Activated effector memory CD4-positive, alpha-beta T cell treated with anti-CD3 and anti-CD28 coated beads, Interleukin-2, amount 50 U/mL, for 16 hours (primary cell): ENCODE measurements around the gene IL17RD.
A peak's percentile ranks its signal among the peaks of the same experiment; 100 is the strongest.
"Not testable (repeated sequence)": the region's sequence is repeated elsewhere in the genome, so short reads cannot be mapped to it uniquely, and the experiment has no call there.

Experiments
- DNase-seq: peaks from one replicate; pipeline ENCODE4 v3.0.0-alpha.2; 2020

The IL17RD gene

DNA sequence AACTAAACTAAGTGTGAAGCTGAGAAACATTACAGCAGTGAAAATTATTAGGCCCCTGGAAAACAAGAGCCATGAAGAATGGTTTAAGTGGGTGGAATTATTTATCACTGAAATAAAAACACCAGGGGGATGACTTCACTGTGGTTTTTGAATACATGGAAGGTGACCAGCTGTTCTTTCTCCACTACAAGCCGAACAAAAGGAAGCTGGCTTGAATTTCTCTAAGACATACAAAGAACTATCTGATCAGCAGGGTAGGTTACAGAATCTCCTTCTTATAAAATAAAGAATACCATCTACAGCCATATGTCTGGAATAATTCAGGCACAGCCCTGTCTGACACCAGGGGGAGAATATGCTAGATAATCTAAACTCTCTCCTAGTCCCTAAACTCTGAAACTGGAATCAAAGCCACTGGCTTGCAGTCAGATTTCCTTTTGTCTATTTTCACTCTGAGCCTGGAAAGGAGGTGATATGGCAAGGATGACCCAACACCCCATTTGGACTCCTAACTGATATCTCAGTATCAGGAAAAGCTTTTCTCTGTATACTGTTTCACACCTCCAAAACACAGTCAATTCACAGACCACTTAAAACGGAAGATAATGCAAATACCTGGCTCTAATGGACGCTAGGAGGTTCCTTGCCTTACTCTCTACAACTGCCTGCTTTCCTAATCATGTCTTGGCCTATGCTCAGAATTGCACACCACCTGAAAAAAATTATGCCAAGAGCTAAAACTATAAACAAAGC, 73.5 kb downstream of the IL17RD start:
- no peak for DNase-seq

DNA sequence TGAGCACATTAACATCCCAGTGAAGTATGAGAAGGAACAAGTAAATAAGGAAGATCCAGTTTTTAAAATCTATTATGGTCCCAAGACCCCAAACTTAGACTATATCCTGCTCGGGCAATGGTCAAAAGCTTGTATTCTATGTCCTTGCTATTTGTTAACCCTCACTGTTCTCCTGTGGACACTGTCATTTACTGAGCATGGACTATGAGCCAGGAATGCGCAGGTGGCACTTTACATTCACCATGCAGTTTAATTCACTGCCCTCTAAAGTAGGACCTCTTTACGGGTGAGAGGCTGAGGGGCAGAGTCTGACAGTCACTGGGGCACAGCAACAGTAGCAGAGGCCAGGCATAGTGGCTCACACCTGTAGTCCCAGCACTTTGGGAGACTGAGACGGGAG, 76.1 kb downstream of the IL17RD start:
- no peak for DNase-seq

DNA sequence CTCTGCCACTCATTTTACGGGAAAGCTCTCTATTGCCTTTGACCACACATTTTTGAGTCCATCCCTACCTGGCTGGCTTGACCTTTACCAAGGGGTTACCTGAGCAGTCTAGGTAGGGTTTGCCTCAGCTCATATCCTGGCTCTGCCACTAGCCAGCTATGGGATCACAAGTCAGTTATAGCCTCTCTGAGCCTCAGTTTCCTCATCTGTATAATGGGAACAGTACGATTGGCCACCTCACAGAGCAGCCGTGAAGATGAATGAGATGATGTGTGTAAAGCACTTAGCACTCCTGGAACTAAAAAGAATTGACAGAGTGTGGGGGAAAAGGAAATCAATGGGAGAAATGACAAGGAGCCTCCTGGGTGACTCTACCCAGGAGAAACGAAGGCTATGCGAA, 76.7 kb downstream of the IL17RD start:
- no peak for DNase-seq

DNA sequence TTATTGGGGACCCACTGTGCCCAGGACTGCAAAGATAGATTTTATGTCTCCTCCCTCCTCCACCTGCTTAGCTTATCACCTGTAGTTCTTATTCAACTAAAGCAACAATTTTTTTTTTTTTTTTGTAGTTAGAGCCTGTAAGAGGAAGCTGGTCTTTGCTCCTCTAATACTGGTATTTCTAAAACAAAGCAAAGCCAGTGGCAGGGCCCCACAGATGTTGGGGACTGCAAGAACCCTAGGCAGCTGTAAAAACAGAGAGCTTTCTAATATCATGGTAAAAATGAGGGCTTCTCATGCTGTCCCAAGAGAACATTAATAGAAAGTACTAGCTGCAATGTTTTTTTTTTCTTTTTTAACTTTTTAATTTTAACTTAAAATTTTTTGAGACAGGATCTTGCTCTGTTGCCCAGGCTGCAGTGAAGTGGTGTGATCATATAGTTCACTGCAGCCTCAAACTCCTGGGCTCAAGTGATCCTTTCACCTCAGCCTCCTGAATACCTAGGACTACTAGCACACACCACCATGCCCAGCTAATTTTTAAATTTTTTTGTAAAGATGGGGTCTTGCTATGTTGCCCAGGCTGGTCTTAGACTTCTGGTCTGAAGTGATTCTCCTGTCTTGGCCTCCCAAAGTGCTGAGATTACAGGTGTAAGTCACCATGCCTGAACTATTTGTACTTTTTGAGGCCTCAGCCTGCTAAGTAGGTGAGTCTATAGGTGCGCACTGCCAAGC, 77.6 kb downstream of the IL17RD start:
- DNase-seq, result no peak

DNA sequence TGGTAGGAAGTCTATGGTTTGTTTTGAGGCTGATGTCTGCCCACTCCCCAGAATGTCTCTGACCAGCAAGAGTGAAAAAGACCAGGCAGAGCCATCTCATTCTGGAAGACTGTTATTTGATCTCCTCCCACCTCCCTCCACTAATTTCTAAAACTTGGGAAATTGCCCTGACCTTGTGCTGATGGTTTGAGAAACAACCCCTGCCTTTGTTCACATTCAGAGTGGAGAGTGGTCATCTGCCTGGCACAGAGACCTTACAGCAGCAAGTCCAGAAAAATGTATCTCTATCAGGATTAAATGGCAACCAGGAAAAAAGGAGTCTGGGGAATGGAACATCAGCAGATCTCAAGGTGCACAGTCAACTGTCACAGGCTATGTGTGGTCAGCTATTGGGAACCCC, 79.0 kb downstream of the IL17RD start:
- no peak for DNase-seq

DNA sequence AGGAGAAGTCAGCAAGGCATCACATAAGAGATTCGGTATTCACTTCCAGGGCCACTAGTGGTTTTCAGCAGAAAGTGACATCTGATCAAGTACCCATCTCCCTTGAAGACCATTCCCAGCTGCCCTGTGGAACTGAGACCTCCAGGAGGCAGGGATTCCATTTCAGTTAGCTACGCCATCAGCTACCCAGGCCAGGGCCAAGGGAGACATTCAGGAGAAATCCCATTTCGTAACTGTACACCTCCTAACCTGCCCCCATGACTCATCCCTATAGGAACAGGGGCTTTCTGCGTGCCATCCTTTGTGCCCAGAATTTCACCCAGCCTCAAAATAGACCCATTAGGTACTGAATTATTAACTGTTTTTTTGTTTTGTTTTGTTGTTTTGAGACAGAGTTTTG, 79.9 kb downstream of the IL17RD start:
- DNase-seq, result no peak

DNA sequence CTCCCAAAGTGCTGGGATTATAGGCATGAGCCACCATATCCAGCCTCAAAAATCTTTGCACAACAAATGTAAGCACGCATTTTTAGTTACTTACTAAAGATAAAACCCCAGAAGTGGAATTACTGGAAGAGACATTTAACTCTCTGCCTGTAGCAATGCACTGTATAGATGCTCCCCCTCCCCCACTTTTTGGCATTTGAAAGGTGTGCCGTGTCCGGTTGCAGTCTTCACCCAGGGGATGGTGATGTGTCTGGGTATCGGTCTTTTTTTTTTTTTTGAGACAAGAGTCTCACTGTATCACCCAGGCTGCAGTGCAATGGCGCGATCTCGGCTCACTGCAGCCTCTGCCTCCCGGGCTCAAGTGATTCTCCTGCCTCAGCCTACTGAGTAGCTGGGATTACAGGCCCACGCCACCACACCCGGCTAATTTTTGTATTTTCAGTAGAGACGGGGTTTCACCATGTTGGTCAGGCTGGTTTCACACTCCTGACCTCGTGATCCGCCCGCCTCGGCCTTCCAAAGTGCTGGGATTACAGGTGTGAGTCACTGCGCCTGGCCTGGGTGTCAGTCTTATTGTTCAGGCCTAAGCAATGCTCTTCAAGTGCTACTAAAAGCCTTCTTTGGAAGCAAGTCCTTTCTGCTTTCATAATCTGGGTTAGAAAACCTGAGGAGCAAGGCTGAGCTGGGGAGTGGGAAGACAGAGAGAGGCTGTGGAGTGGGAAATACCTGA, 81.7 kb downstream of the IL17RD start:
- not testable (repeated sequence) for DNase-seq

DNA sequence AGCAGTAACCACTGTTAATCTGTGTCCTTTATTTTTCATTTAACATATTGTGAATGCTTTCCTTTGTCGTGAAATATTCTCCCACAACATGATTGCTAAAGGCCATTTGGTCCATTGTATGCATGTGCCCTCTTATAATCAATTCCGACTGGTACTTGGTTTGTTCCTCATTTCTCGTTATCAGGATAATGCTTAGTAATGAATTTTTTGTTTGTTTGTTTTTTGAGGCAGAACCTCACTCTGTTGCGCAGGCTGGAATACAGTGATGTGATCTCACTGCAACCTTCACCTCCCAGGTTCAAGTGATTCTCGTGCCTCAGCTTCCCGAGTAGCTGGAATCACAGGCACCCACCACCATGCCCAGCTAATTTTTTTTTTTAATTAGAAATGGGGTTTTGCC, 82.7 kb downstream of the IL17RD start:
- no peak for DNase-seq

DNA sequence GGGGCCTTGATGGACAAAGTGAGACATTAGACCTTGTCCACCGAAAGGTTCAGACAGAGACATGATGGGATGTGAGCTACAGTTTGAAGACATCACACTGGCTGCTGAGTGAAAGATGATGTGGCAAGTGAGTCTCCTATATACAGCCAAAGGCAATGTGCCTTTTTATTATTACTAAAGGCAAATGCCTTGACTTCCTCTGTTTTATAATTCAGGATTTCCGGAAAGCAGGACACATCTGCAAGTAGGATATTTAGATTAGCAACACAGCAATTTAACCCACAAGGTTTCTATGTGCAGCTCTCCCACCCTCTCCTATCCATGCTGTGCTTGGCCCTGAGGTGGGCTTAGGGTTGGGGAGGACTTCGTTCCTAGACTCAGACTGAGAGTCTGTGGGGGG, 84.0 kb downstream of the IL17RD start:
- no peak for DNase-seq

DNA sequence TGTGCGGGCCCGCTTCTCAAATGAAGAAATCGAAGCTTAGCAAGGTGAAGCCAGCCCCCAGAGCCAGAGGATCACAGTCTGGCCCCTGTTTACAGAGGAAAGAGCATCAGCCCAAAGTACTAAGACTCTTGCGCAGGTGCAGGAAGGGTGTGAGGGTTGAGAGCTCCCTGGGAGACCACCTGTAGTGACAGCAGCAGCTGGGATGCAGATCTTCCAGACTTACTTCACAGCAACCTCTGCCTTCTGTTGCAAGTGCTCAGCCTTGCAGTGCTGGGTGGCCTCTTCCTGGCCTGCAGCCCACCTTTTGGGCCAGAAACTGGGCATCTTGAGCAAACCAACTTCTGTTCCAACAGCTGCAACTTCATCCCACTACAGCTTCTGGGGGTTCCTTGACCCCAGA, 85.0 kb downstream of the IL17RD start:
- DNase-seq, result no peak

DNA sequence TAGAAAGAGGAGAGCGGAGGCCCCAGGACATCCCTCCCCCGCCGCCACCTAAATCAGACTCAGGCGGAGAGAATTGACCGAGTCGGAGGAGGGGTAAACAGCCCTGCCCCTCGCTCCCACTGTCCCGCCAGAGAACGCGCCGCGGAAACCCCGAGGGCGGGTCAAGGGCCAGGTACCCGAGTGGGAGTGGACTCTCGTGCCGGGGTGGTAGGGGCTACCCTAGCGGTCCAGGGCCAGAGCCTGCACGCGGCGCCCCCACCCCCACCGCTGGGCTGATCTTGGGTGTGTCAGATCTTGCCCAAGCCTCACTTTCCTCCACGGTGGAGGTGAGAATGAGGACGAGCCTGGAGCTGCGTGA, 85.7 kb downstream of the IL17RD start:
- DNase-seq, result no peak

DNA sequence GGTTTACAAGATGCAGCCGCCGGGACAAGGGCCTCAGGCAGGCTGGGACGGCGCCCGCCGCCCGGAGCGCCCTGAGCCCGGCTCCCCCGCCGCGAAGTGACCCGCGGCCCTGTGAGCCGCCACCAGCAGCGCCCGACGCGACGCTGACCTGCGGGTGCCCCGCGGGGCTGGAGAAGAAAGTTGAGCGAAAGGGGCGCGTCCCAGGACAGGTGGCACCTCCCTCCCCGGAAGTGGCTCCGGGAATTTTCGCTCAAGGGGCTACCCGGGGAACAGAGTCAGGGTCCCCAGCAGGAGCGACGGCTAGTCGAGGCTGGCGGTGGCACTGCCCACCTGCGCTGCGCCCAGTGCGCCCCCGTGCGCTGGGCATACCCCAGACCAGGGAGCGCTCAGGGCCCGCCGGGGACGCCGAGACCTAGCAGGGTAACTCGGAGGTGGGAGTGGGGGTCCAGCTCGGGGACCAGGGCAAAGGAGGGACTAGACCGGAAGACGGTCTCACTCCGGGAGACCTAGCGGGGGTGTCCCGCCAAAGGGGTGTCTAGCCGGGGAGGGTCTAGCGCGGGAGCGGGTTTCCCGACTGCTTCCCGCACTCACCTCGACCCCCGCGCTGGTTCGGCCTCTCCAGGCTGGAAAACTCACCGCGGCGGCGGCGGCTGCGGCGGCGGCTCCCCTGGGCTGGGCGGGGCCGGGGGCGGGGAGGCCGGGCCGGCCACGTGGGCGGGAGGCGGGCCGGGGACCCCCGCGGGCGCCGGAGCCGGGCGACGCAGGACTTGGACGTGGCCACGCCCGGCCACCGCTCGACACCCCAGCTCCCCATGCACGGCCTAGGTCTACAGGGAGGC, 86.3 kb downstream of the IL17RD start:
- no peak for DNase-seq

DNA sequence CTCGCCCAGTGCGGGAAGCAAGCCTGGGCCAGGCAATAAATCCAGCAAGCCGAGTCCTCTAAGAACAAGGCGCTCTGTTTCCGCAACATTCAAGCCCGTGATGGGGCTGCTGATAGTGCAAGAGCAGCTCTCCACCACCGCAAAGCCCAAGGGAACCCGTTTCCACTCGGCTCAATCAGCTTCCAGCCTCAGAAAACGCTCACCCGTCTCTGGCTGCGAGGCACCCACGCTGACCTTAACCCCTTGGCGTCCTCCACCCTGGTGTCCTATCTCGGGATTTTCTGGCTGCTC, 86.9 kb downstream of the IL17RD start:
- DNase-seq, result peak; percentile 66

DNA sequence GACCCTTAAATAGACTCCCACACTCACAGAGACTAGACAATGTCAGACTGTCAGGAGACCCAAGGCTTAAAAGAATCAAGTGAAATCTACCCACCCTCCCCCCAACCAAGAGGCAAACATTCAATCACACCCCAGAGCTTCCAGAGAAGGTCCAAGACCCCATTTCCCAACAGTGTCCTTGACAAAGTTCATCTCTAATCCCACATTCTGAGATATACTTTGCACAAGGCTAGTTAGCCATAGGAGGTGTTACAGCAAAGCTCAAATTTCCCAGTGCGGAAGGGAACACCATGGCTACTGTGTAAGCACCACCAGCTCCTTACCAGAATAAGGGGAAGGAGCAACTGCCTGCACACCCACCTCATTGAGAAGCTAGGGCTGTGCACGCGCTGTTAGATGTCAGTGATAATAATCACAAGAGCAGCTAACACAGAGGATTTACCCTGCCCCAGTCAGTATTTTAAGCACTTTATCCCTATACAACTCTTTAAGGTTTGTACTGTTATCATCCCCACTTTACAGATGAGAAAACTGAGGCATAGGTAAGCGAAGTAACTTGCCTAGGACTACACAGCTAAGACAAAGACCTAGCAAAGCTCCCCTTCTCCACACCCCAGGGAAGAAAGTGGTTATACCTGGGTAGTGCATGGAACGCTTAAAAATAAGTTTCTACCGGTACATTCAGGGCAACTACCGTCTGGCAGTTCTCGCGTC, 87.4 kb downstream of the IL17RD start:
- DNase-seq, result no peak

DNA sequence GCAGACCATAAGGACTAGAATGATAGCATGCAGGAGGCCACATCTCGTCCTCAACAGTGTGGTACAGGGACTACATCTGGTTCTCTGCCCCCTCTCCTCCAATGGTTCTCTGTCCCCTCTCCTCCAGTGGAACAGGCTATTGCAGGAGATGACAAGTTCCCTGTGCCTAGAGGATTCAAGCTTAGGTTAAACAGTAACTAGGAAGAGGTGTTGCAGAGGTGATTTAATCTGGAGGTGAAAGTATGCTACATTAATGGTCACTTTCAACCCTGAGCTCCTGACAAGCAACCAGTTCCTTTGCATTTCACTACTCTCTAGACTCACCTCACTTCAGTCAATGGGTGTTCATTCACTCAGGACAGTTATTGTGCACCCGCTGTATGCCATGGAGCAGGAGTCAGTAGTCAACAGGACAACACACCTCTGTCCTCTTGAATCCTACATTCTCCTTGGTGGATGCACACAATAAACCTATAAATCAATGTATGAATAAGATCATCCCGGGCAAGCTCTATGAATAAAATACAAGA, 88.7 kb downstream of the IL17RD start:
- no peak for DNase-seq

DNA sequence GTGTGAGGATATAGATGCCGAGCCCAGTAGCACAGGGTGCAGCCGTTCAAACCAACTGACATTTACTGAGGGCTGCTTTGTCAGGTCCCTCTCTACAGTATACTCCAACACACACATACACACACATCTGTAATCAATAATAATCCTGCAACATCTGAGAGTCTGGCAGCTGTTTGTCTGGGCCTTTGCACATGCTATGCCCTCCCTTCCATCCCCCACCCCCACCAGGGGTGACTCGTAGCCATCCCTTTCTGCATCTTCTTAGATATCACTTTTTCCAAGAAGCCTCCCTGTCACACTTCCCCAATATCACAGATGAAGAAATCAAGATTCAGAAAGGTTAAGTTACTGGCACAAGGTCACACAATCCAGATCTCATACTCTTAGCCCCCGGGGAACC, 91.0 kb downstream of the IL17RD start:
- no peak for DNase-seq

DNA sequence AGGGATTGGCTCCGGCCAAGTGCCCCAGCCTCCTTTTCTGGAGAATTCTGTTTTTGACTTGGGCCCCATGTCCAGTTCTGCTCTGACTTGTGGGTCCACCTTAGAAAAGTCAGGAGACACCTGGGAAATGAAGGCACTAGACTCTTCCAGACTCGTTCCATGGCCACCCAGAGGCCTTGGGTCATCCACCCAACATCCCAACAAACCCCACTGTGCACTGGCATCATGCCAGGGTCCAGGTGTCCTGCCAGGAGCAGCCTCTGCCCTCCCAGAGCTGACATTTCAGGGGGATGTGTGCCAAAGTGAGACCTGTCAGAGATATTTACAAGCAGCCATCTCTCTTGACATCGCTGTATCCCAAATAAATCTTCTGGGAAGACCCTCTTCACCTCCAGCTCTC, 91.5 kb downstream of the IL17RD start:
- no peak for DNase-seq

DNA sequence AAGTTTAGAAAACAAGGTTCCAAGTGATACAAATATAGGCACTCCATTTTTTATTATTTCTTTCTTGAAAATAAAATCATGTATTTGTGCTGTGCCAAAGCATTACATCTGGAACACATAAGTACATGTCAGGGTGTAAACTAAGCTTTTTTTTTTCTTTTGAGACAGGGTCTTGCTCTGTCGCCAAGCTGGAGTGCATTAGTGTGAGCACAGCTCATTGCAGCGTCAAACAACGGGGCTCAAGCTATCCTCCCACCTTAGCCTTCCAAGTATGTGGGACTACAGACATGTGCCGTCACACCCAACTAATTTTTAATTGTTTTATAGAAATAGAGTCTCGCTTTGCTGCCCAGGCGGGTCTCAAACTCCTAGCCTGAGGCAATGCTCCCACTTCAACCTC, 95.7 kb downstream of the IL17RD start:
- DNase-seq, result no peak

DNA sequence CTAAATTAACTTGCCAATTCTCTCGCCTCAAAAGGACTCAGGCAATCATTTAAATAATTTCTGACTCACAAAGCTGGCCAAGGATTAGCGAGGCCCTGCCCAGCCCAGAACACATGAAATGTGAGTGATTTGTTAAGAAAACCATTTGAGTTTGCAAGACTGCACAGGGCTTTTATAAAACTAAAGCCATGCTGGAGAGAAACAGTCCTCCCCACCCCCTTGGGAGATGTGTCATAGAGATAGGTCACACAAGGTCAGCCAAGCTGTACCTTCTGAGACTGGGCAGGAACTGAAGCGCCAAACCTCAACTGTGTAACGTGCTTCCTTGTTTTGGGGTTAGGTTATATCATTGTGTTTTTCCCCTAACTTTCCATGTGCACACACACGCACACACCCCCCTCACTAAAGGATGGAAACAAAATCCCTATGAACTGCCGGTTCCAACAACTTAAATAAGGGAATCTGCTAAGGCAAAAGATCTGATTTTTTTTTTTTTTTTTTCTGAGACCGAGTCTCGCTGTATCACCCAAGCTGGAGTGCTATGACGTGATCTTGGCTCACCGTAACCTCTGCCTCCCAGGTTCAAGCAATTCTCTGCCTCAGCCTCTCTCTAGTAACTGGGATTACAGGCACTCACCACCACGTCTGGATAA, 96.6 kb downstream of the IL17RD start:
- no peak for DNase-seq

DNA sequence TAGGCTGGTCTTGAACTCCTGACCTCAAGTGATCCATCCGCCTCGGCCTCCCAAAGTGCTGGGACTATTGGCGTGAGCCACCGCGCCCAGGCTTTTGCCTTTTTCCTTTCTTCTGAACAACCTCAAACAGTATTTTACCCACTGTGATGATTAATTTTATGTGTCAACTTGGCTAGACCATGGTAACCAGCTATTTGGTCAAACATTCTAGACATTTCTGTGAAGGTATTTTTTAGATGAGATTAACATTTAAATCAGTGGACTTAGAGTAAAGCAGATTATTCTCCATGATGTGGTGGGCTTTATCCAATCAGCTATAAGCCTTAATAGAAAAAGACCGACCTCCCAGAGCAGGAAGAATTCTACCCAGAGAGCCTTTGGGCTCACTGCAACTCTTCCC, 98.7 kb downstream of the IL17RD start:
- DNase-seq, result no peak

DNA sequence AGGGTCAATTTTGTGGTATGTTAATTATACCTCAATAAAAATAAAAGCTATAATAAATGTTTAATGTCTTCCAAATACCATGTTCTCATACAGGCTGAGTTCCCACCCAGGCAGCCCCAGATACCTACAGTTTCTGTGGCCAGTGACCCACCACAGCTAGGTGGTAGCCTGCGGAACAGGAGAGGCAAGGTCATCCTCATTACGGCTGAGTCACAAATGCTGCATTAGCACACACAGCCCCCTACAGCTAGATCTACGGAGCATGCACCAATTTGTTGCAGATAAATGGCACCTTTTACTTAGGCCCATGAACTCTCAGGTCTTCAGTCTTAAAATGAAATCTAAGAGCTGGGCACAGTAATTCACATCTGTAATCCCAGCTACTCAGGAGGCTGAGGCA, 99.6 kb downstream of the IL17RD start:
- no peak for DNase-seq

DNA sequence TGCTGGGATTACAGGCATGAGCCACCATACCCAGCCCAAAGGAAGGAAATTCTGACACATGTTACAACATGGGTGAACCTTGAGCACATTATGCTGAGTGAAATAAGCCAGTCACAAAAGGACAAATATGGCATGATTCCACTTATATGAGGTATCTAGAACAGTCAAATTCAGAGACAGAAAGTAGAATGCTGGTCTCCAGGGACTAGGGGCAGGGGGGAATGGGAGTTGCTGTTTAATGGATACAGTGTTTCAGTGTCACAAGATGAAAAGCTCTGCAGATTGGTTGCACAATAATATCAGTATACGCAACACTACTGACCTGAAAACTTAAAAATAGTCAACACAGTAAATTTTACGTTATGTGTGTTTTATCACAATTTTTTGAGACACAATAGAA, 100.6 kb downstream of the IL17RD start:
- no peak for DNase-seq
